K562 treated with DMSO at 1 percent for 48 hours (cell line): ENCODE results near the gene KIAA1210. TPM values are rescaled to one million over a fixed set of nuclear protein-coding genes. Genes with fewer than 3 reads are reported as not detected.

ENCODE experiments used
- total RNA-seq: library from RNA; unstranded; fragments of 300-600 nt; gene quantifications from 2 replicates; pipeline ENCODE4 v1.2.3, GENCODE V29; 2022; ENCODE audit warnings: low replicate concordance; ENCODE audit errors: extremely low read depth

Gene KIAA1210
- total RNA-seq: not detected in 2 replicates

DNA sequence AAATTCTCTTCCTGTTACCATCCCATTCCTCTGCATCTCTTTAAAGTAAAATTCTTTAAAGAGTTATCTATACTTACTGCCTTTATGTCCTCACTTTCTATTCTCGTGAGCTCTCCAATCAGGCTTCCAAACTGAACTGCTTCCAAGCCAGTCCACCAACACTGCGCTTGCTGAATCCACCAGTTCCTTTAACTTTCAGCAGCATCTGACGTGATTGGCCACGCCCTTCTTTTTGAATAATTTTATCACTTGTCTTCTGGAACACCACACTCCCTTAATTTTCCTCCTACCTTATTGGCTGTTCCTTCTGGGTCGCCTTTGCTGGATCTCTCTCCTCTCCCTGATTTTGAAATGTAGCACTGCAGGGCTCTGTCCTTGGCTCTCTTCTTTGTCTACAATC lies at the start of gene KIAA1210:
Gene KIAA1210 (minus strand): TSS at position 163 of the 400 bp plus-strand sequence. CDS start 4,170 bp downstream, outside the sequence.

DNA sequence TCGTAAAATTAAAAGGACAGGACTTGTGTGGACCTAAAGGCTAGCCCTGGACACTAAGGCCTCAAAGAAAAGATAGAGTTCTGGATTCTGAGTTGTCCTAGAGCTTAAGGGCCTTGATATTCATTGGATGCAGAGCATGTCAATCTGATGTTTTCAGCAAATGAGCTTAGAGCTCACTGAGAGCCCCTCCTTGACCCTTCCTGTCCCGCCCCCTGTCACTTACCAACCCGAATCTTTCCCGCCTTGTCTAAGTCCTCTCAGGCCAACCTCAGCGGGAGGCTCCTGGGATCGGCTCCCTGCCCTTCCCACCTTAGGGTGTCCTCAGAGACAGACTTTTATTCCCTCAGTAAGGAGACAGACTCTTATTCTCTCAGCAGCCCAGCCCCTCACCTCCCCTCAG lies 54.9 kb downstream of the KIAA1210 start, which contains the start of gene CT47C1:
Gene CT47C1 (plus strand): TSS at position 250 of the 400 bp plus-strand sequence. CDS start 233 bp downstream, outside the sequence.

Other genes starting within 250 kb of the KIAA1210 start
- gene LONRF3, start 153.2 kb downstream of the KIAA1210 start, total RNA-seq: not detected in 2 replicates
- not detected in 2 replicates for gene CT47C1, start 54.8 kb downstream of the KIAA1210 start, total RNA-seq
- gene PGRMC1, start 108.5 kb upstream of the KIAA1210 start, total RNA-seq: 234 TPM in 1 of 2 replicates, not detected in the other